Erythroblast (primary cell): ENCODE measurements around the gene HABP2.

ENCODE experiments used
- GATA1 ChIP-seq: IDR thresholded peaks from 2 replicates; pipeline ENCODE4 v1.6.1; 2011; ENCODE audit warnings: low read depth, mild to moderate bottlenecking, control low read depth, low read length, moderate library complexity
- POLR2A ChIP-seq: IDR thresholded peaks from 2 replicates; pipeline ENCODE4 v1.6.1; 2011; ENCODE audit warnings: mild to moderate bottlenecking, low read length

DNA sequence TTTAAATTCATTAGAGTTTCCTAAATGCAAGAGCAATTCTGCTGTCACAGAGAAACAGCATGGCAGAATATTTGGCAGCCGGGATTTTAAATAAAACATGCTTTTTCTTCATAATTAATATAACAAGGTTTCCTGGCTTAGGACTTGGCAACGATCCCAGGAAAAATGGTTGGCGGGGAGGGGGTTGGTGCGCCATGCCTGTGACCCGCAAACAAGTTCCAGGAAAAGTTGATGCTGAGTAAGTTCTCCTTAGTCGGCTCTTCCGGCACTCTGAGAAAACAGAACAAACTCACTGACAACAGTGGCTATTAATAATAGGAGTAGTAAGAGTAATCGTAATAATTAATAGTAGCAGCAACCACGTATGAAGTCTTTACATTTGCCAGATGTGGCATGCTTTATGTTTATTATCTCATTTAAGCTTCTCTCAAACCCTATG lies 4.6 kb downstream of the HABP2 start:
- no peak for TF ChIP-seq POLR2A
- TF ChIP-seq GATA1, result no peak
